ENCODE measurements around the gene FKRP. TPM values are rescaled to one million over a fixed set of nuclear protein-coding genes. Genes with fewer than 3 reads are reported as not detected.

Gene FKRP
- total RNA-seq, 1 donor from 2014 or later = 22.7 TPM

GRCh38 chr19:46719629-46720502 lies 26.0 kb upstream of the FKRP start:
- DNase-seq (ENCODE audit: low spot score) = no peak
- no peaks in the 10 kb centered on the region for H3K9me3 Mint-ChIP-seq (ENCODE audit: unreplicated experiment)
- peak overlapping the region; percentile 76 for H3K4me3 Mint-ChIP-seq (ENCODE audit: unreplicated experiment)
- peaks cover 16% of the 10 kb centered on the region for H3K36me3 Mint-ChIP-seq (ENCODE audit: low read depth, unreplicated experiment)
- H3K27me3 Mint-ChIP-seq (ENCODE audit: unreplicated experiment) = peaks cover 24% of the 10 kb centered on the region
- H3K27ac Mint-ChIP-seq (ENCODE audit: unreplicated experiment) = peak overlapping the region; percentile 85
- peaks cover 23% of the 10 kb centered on the region for H3K4me1 Mint-ChIP-seq (ENCODE audit: unreplicated experiment)
- TF ChIP-seq, protein P1, sequence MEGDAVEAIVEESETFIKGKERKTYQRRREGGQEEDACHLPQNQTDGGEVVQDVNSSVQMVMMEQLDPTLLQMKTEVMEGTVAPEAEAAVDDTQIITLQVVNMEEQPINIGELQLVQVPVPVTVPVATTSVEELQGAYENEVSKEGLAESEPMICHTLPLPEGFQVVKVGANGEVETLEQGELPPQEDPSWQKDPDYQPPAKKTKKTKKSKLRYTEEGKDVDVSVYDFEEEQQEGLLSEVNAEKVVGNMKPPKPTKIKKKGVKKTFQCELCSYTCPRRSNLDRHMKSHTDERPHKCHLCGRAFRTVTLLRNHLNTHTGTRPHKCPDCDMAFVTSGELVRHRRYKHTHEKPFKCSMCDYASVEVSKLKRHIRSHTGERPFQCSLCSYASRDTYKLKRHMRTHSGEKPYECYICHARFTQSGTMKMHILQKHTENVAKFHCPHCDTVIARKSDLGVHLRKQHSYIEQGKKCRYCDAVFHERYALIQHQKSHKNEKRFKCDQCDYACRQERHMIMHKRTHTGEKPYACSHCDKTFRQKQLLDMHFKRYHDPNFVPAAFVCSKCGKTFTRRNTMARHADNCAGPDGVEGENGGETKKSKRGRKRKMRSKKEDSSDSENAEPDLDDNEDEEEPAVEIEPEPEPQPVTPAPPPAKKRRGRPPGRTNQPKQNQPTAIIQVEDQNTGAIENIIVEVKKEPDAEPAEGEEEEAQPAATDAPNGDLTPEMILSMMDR (IDR thresholded peaks at IDR 0.05; ENCODE audit: unreplicated experiment) = no peak

- no peak for DNase-seq (ENCODE audit: low spot score)
- H3K27me3 Mint-ChIP-seq (ENCODE audit: unreplicated experiment) = peaks cover 21% of the 10 kb centered on the region
- H3K4me3 Mint-ChIP-seq (ENCODE audit: unreplicated experiment) = peak overlapping the region; percentile 65
- no peak overlapping the region for H3K27ac Mint-ChIP-seq (ENCODE audit: unreplicated experiment)
- TF ChIP-seq, protein P1 (IDR thresholded peaks at IDR 0.05; ENCODE audit: unreplicated experiment) = no peak
- H3K36me3 Mint-ChIP-seq (ENCODE audit: low read depth, unreplicated experiment) = peaks cover 18% of the 10 kb centered on the region
- H3K4me1 Mint-ChIP-seq (ENCODE audit: unreplicated experiment) = peaks cover 20% of the 10 kb centered on the region
- H3K9me3 Mint-ChIP-seq (ENCODE audit: unreplicated experiment) = no peaks in the 10 kb centered on the region
Measured at GRCh38 chr19:46720503-46721239, 25.2 kb upstream of the FKRP start.

GRCh38 chr19:46721269-46722003 lies 24.4 kb upstream of the FKRP start:
- H3K9me3 Mint-ChIP-seq (ENCODE audit: unreplicated experiment) = no peaks in the 10 kb centered on the region
- H3K27me3 Mint-ChIP-seq (ENCODE audit: unreplicated experiment) = peaks cover 19% of the 10 kb centered on the region
- TF ChIP-seq, protein P1 (IDR thresholded peaks at IDR 0.05; ENCODE audit: unreplicated experiment) = peak; percentile 29
- DNase-seq (ENCODE audit: low spot score) = peak; percentile 60
- H3K36me3 Mint-ChIP-seq (ENCODE audit: low read depth, unreplicated experiment) = peaks cover 26% of the 10 kb centered on the region
- H3K27ac Mint-ChIP-seq (ENCODE audit: unreplicated experiment) = peak overlapping the region; percentile 80
- peaks cover 26% of the 10 kb centered on the region for H3K4me1 Mint-ChIP-seq (ENCODE audit: unreplicated experiment)
- no peak overlapping the region for H3K4me3 Mint-ChIP-seq (ENCODE audit: unreplicated experiment)

GRCh38 chr19:46722004-46722380 lies 23.9 kb upstream of the FKRP start:
- H3K27me3 Mint-ChIP-seq (ENCODE audit: unreplicated experiment) = peaks cover 19% of the 10 kb centered on the region
- peaks cover 27% of the 10 kb centered on the region for H3K4me1 Mint-ChIP-seq (ENCODE audit: unreplicated experiment)
- no peaks in the 10 kb centered on the region for H3K9me3 Mint-ChIP-seq (ENCODE audit: unreplicated experiment)
- TF ChIP-seq, protein P1 (IDR thresholded peaks at IDR 0.05; ENCODE audit: unreplicated experiment) = no peak
- peak overlapping the region; percentile 80 for H3K27ac Mint-ChIP-seq (ENCODE audit: unreplicated experiment)
- peak overlapping the region; percentile 52 for H3K4me3 Mint-ChIP-seq (ENCODE audit: unreplicated experiment)
- H3K36me3 Mint-ChIP-seq (ENCODE audit: low read depth, unreplicated experiment) = peaks cover 26% of the 10 kb centered on the region
- no peak for DNase-seq (ENCODE audit: low spot score)

All from endothelial cell (in vitro differentiated cells).